K562 (cell line): ENCODE results near the gene PJA1. TPM values are rescaled to one million over a fixed set of nuclear protein-coding genes. Genes with fewer than 3 reads are reported as not detected.

ENCODE experiments used
- ATAC-seq: fragments of 200-7000 bp; cut with Tn5 transposase; 3 replicates; pipeline ENCODE4 v1.9.1; 2020; ENCODE audit warnings: moderate library complexity
- BruUV-seq: library from RNA; stranded (reverse); fragments of 400-500 nt; replicated peaks from 2 replicates; lab custom pipeline; 2021; lab: Mats Ljungman, UMichigan
- CTCF ChIA-PET: fragments of 300-600 bp; formaldehyde crosslinking; extraction: SDS; loops from one replicate; lab custom pipeline; 2021; ENCODE audit warnings: low intra/inter-chr PET ratio; lab: Yijun Ruan, JAX
- POLR2A ChIA-PET: fragments of 300-600, 350-650 bp; sonication (Branson Sonifier 250); formaldehyde crosslinking; extraction: SDS; loops from one replicate; lab custom pipeline; 2021; ENCODE audit warnings: antibody characterized with exemption, inconsistent platforms; lab: Yijun Ruan, JAX
- DNase-seq, 4 experiments: peaks; one replicate each; pipeline versions ENCODE4 v3.0.0 to v3.0.0-alpha.2; 2011 to 2018; ENCODE audit warnings: low spot score in 3 of 4, mixed read lengths in 3 of 4; ENCODE audit errors: extremely low read depth in 1 of 4
- FAIRE-seq: peaks from 2 replicates; lab custom pipeline; 2011; peaks lifted over from hg19 to GRCh38; lab: Jason Lieb, UNC
- H2AFZ ChIP-seq: 2 replicates; pipeline ENCODE4 v1.6.0; 2011; ENCODE audit warnings: low read depth, low read length, control low read depth, inconsistent platforms
- H3K27ac ChIP-seq: fragments of 200-600 bp; 3 replicates; pipeline ENCODE4 v1.8.0; 2011; ENCODE audit warnings: low read depth, mild to moderate bottlenecking, control low read depth, inconsistent platforms, low read length, moderate library complexity, mixed read lengths; ENCODE audit errors: extremely low read depth
- H3K27me3 ChIP-seq, 2 experiments: fragments of 300-600 bp in 1 of 2; 2 replicates in 1 of 2; 3 replicates in 1 of 2; pipeline versions ENCODE4 v1.6.0 to v1.8.0; 2011; ENCODE audit warnings: inconsistent platforms in 2 of 2, low read length in 2 of 2, mild to moderate bottlenecking in 1 of 2, mixed read lengths in 1 of 2, moderate library complexity in 1 of 2; ENCODE audit not compliant: control insufficient read depth in 2 of 2, insufficient read depth in 2 of 2
- H3K36me3 ChIP-seq: fragments of 300-600 bp; 3 replicates; pipeline ENCODE4 v1.8.0; 2011; ENCODE audit warnings: mild to moderate bottlenecking, low read length, inconsistent platforms; ENCODE audit not compliant: control insufficient read depth, insufficient read depth
- H3K4me1 ChIP-seq, 2 experiments: fragments of 200-600 bp in 1 of 2; replicated peaks in 1 of 2; 2 replicates in 1 of 2; 3 replicates in 1 of 2; pipeline versions ENCODE4 v1.5.1 to v1.8.0; 2011; ENCODE audit warnings: inconsistent platforms in 2 of 2, low read length in 2 of 2, mild to moderate bottlenecking in 1 of 2, mixed read lengths in 1 of 2, moderate library complexity in 1 of 2; ENCODE audit not compliant: control insufficient read depth in 2 of 2, insufficient read depth in 2 of 2
- H3K4me2 ChIP-seq: 2 replicates; pipeline ENCODE4 v1.6.1; 2011; ENCODE audit warnings: low read length, control low read depth, inconsistent platforms, mixed read lengths; ENCODE audit not compliant: insufficient read depth
- H3K4me3 ChIP-seq: fragments of 200-600 bp; sonication (generic), shearing (Covaris generic); 2 replicates; pipeline ENCODE4 v1.5.1; 2016; ENCODE audit warnings: control low read depth, inconsistent platforms
- H3K79me2 ChIP-seq: fragments of 200-600 bp; 3 replicates; pipeline ENCODE4 v1.8.0; 2011; ENCODE audit warnings: low read length, inconsistent platforms; ENCODE audit not compliant: control insufficient read depth, insufficient read depth
- H3K9ac ChIP-seq, 2 experiments: 2 replicates each; pipeline versions ENCODE4 v1.6.0 to v1.6.1; 2011; ENCODE audit warnings: low read depth in 2 of 2, low read length in 2 of 2, control low read depth in 1 of 2, inconsistent platforms in 1 of 2, mild to moderate bottlenecking in 1 of 2, mixed read lengths in 1 of 2; ENCODE audit not compliant: insufficient read depth in 1 of 2
- H3K9me1 ChIP-seq: one replicate; pipeline ENCODE4 v1.6.0; 2011; ENCODE audit warnings: inconsistent platforms, mild to moderate bottlenecking, low read length, moderate library complexity; ENCODE audit not compliant: control insufficient read depth, insufficient read depth
- H3K9me3 ChIP-seq: replicated peaks from 2 replicates; pipeline ENCODE4 v1.5.1; 2011; ENCODE audit warnings: low read depth, low read length, inconsistent platforms; ENCODE audit not compliant: control insufficient read depth, insufficient read depth
- H4K20me1 ChIP-seq: replicated peaks from 2 replicates; pipeline ENCODE4 v1.6.1; 2011; ENCODE audit warnings: low read length, inconsistent platforms, mixed read lengths; ENCODE audit not compliant: control insufficient read depth, insufficient read depth
- CUX1 ChIP-seq: fragments of 200-800 bp; sonication (Bioruptor generic); IDR thresholded peaks from 2 replicates; pipeline ENCODE4 v1.6.1; 2016; ENCODE audit warnings: missing genetic modification characterization, missing compliant biosample characterization
- ESRRA ChIP-seq: fragments of 450-650 bp; IDR thresholded peaks from 2 replicates; pipeline ENCODE4 v1.6.1; 2014; ENCODE audit warnings: low read depth, mild to moderate bottlenecking, moderate library complexity, borderline replicate concordance
- KDM2B ChIP-seq: fragments of 250-450 bp; sonication (Bioruptor Pico); IDR thresholded peaks from 2 replicates; pipeline ENCODE4 v1.8.0; 2021; ENCODE audit warnings: mild to moderate bottlenecking, moderate library complexity
- LARP7 ChIP-seq: fragments of 450-650 bp; IDR thresholded peaks from 2 replicates; pipeline ENCODE4 v1.6.1; 2016
- MTA3 ChIP-seq: fragments of 450-650 bp; formaldehyde crosslinking; IDR thresholded peaks from 2 replicates; pipeline ENCODE4 v1.6.1; 2017; ENCODE audit warnings: mild to moderate bottlenecking, borderline replicate concordance
- PATZ1 ChIP-seq: fragments of 250-450 bp; sonication (Bioruptor Pico); IDR thresholded peaks from 2 replicates; pipeline ENCODE4 v1.5.0; 2020; ENCODE audit warnings: mild to moderate bottlenecking, borderline replicate concordance
- SIN3A ChIP-seq, 2 experiments: fragments of 150-350 bp in 1 of 2; IDR thresholded peaks; 2 replicates each; pipeline ENCODE4 v1.6.1; 2011 to 2016; ENCODE audit warnings: borderline replicate concordance in 2 of 2, low read depth in 2 of 2, low read length in 2 of 2, mild to moderate bottlenecking in 2 of 2, moderate library complexity in 2 of 2; ENCODE audit not compliant: control insufficient read depth in 1 of 2
- SREBF2 ChIP-seq: sonication (generic); formaldehyde crosslinking; IDR thresholded peaks from 2 replicates; pipeline ENCODE4 v1.4.0; 2020; ENCODE audit warnings: mild to moderate bottlenecking, missing genetic modification reagents
- ZBTB9 ChIP-seq: fragments of 450-650 bp; formaldehyde crosslinking; IDR thresholded peaks from 2 replicates; pipeline ENCODE4 v1.4.0; 2020; ENCODE audit warnings: mild to moderate bottlenecking, moderate library complexity
- ZFP1 ChIP-seq: fragments of 450-650 bp; formaldehyde crosslinking; IDR thresholded peaks from 2 replicates; pipeline ENCODE4 v1.4.0; 2020; ENCODE audit warnings: mild to moderate bottlenecking, mixed read lengths
- ZNF444 ChIP-seq: fragments of 250-450 bp; sonication (Bioruptor Pico); IDR thresholded peaks from 2 replicates; pipeline ENCODE4 v1.4.0; 2020; ENCODE audit warnings: mild to moderate bottlenecking, moderate library complexity
- ZNF778 ChIP-seq: fragments of 450-650 bp; formaldehyde crosslinking; IDR thresholded peaks from 2 replicates; pipeline ENCODE4 v1.4.0; 2020; ENCODE audit warnings: mild to moderate bottlenecking, moderate library complexity
- WGBS: fragments of 100-300 bp; shearing (Covaris generic); methylation state at CpG from one replicate; pipeline ENCODE4 v1.1.6; 2016; ENCODE audit warnings: low coverage, mixed read lengths; ENCODE audit not compliant: insufficient coverage; ENCODE audit errors: missing lambda C conversion rate; 5-methylcytosine and 5-hydroxymethylcytosine counted together
- in situ Hi-C: fragments of 300-500 bp; cut with MboI; formaldehyde crosslinking; loops from 4 replicates; pipeline ENCODE4 v1.15.0; 2018; ENCODE audit warnings: inconsistent platforms, mixed read lengths
- intact Hi-C: fragments of 100-400 bp; cut with micrococcal nuclease; formaldehyde crosslinking; loops from 2 replicates; pipeline ENCODE4 v1.14.2; 2022
- polyA plus RNA-seq, 8 experiments: library from polyadenylated mRNA; depleted of rRNA in 4 of 8; stranded (reverse) in 5 of 8; unstranded in 3 of 8; fragments of >200 nt; fragmentation: Nextera tagmentation in 2 of 8; fragmentation: Illumina TruSeq in 1 of 8; extraction: Ambion mirVana in 2 of 8; extraction: Trizol in 1 of 8; gene quantifications; 2 replicates each; pipeline versions ENCODE4 v1.2.1 to v1.2.3, GENCODE V29; 2011 to 2014; ENCODE audit warnings: inconsistent platforms in 1 of 8, missing spikeins in 1 of 8
- total RNA-seq, 7 experiments: library from RNA; depleted of rRNA in 6 of 7; stranded (reverse); fragments of >200 nt in 6 of 7; fragmentation: Illumina TruSeq in 2 of 7; extraction: Trizol in 2 of 7; gene quantifications; 2 replicates each; pipeline versions ENCODE4 v1.2.1 to v1.2.3, GENCODE V29; 2011 to 2021; ENCODE audit warnings: low replicate concordance in 1 of 7

The PJA1 gene
- total and polyA plus RNA-seq, 9 of the 15 experiments (the other 6 are each of a cell fraction or from before 2014, with no cell fraction given): 1.6 to 6.0 (median 4.0) TPM

GRCh38 chrX:69120476-69120875, 44.8 kb downstream of the PJA1 start:
- H3K27ac ChIP-seq: no peak overlapping the region
- intact Hi-C loops (no loop called here), in situ Hi-C loops (no loop called here)
- no TSS peak for BruUV-seq
- H3K9me3 ChIP-seq: no peaks in the 10 kb centered on the region
- H3K9ac ChIP-seq: no peak overlapping the region
- no peak overlapping the region for H2AFZ ChIP-seq
- ChIA-PET POLR2A (interaction anchor here (0.8 kb wide), 1 partner anchor 10 kb away, joined by 4 read pairs; no protein-coding TSS in a partner anchor), CTCF (no interaction called here)
- no peak for ATAC-seq
- no peaks in the 10 kb centered on the region for H3K36me3 ChIP-seq
- WGBS: 0% methylated on average over 3 of the region's 5 CpGs
- no peaks in the 10 kb centered on the region for H3K79me2 ChIP-seq
- no peaks in the 10 kb centered on the region for H4K20me1 ChIP-seq
- no peaks in the 10 kb centered on the region for H3K9me1 ChIP-seq
- H3K4me1 ChIP-seq: no peaks in the 10 kb centered on the region
- no peak overlapping the region for H3K4me3 ChIP-seq
- no peak for FAIRE-seq
- no peak overlapping the region for H3K4me2 ChIP-seq
- H3K27me3 ChIP-seq: no peaks in the 10 kb centered on the region; a peak in 1 of 5 replicates
- DNase-seq: no peak
- TF ChIP-seq ZNF778 (CRISPR knock-in tag): no peak
- no peak for TF ChIP-seq MTA3
- TF ChIP-seq ESRRA: no peak
- no peak for TF ChIP-seq LARP7
- TF ChIP-seq SREBF2: no peak
- no peak for TF ChIP-seq ZBTB9
- no peak for TF ChIP-seq PATZ1
- TF ChIP-seq CUX1 (CRISPR knock-in tag): no peak
- TF ChIP-seq ZFP1: no peak
- no peak for TF ChIP-seq KDM2B (CRISPR knock-in tag)
- TF ChIP-seq ZNF444 (CRISPR knock-in tag): no peak
- TF ChIP-seq SIN3A (IDR thresholded peaks at IDR 0.05; ENCODE audit: borderline replicate concordance in 2 of 2, control insufficient read depth in 1 of 2, low read depth in 2 of 2, low read length in 2 of 2): no peak
